Measurements from ENCODE around the gene TNFRSF18. TPM values are rescaled to one million over a fixed set of nuclear protein-coding genes. Genes with fewer than 3 reads are reported as not detected.
"Not testable (repeated sequence)": the region's sequence is repeated elsewhere in the genome, so short reads cannot be mapped to it uniquely, and the experiment has no call there.

The TNFRSF18 gene
- total RNA-seq, 1 donor from 2014 or later = 16.3 TPM

DNA sequence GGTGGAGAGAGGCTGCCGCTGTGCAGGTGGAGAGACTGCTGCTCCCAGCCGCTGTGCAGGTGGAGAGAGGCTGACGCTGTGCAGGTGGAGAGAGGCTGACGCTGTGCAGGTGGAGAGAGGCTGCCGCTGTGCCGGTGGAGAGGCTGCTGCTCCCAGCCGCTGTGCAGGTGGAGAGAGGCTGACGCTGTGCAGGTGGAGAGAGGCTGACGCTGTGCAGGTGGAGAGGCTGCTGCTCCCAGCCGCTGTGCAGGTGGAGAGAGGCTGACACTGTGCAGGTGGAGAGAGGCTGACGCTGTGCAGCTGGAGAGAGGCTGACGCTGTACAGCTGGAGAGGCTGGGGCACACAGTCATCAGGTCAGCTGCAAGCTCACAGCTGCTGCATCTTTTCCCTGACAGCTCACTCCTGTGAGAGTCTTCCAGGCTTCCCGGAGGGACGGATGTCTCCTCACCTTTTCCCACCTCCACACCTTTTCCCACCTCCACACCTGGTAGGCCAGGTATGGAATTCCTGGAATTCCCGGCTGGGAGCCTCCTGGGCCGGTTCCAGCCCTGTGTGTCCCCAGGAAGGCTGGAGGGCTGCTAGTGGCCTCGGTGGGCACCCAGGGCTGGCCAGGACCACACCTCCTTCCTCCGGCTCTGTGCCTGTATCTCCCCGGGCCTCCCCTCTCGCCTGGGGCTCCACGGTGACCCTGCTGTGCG, 30.2 kb downstream of the TNFRSF18 start:
- ATAC-seq = not testable (repeated sequence)

DNA sequence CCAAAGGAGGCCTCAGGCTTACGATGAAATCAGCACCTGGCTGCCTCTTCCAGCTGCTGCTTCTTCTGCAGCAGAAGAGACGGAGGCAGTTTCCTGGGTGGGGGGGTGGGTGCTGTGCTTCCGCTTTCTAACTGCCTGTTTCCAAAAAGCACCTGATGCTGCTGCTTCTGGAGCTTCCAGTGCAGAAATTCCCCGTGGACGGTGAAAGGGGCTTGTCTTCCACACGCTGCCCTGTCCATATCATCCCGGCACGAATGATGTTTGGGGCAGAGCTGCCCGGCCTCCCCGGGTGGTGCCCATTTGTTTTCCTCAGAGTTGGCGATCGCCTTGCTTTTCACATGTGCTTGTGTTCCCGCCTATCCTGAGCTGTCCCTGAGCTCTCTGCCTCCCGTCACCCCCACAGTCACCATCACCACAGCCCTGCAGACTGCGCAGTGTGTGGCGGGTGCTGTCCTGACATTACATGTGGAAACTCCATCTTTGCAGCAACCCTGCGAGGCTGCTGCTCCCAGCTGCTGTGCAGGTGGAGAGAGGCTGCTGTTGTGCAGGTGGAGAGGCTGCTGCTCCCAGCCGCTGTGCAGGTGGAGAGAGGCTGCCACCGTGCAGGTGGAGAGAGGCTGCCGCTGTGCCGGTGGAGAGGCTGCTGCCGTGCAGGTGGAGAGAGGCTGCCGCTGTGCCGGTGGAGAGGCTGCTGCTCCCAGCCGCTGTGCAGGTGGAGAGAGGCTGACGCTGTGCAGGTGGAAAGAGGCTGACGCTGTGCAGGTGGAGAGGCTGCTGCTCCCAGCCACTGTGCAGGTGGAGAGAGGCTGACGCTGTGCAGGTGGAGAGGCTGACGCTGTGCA, 30.9 kb downstream of the TNFRSF18 start:
- ATAC-seq = no peak

DNA sequence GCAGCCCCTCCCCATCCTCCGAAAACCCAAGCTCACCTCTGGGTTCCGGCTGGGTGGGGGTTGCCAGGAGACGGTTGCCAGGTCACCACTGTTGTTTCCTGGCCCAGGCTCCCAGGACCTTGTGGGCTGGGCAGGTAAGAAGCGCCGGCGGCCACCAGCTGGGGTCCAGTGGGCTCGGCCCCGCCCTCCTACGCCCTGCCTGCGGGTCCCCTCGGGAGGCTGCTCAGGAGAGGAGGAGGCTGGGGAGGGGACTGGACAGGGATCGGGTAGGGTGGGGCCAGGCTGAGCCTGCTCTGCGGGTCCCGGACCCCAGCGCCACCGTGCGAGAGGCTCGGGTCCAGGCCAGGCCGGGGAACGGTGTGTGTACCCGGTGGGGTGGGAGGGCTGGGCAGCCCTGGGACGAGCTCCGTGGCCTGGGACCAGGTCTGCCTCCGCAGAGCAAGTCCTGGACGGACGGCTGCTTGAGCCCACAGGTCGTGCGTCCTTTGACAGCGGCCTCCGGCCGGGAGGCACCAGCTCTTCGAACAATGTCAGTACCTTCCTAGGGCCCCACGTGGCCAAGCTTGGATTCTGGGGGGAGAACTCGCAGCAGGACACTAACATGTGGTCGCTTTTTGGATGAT, 32.5 kb downstream of the TNFRSF18 start, which contains the start of gene TTLL10:
Gene TTLL10, plus strand, starts transcription at position 88 of the 623 bp plus-strand sequence. CDS start 5,336 bp downstream, outside the sequence.
- ATAC-seq = no peak

DNA sequence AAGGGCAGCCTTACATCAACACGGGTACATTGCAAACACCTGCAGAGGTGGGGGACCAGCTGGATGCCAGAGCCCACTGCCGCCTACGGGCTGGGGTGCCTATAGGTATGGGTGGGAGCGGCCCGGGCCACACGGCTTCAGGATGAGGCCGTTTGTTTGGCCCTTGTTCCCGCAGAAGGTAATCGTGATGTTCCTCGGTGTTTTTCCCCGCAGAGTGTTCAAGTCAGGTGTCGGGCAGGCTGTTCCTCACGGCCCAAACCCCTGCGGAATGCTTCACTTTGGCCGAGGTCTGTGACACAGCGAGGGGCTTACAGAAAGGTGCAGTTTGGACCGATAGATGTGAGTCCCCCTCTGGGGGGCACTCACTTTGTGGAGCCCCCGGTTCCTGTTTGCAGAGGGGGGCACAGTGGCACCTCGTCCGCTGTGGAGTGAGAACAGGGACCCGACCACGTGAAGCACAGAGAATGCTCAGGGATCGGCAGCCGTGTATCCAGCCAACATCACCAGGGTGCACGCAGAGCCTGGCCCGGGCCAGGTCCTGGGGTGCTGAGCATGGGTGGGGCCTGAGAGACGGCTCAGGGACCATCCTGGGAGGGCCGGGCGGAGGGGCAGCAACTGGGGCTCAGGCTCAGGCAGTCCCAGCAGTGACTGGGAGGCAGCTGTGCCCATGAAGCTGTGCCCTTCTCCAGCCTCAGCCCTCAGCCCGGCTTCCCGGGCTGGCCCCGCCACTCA, 33.2 kb downstream of the TNFRSF18 start:
- no peak for ATAC-seq

DNA sequence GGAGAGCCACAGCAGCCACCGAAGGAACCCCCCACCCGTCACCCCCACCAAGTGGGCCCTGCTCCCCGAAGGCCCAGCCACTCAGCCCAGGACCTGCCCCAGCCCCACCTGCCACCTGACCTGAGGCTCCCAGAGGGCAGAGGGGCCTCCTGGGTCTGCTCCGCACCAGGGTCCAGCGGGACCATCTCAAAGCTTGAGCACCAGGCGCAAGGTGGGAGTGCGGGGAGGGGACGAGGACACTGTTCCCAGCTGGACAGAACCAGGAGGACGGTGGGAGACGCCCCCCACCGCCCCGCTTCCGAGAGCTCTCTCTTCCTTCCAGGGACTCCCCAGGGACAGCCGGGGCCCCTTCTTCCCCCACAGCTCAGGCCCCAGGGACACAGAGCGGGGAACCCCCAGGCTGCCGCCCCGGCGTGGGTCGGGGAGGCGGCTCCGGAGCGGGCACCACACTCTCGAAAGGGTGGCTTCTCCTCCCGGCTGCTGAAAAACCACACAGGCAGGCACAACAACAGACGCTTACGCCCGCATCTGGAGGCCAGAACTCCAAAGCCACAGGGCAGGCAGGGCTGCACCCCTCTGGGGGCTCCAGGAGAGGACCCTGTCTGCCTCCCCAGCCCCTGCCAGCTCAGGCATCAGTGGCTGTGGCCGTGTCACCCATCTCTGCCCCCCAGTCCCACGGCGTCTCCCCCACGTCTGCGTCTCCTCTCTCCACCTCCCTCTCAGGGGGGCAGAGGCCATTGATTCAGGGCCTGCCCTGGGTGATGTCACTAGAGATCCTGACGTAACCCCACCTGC, 34.6 kb downstream of the TNFRSF18 start:
- peak; percentile 3 for ATAC-seq

DNA sequence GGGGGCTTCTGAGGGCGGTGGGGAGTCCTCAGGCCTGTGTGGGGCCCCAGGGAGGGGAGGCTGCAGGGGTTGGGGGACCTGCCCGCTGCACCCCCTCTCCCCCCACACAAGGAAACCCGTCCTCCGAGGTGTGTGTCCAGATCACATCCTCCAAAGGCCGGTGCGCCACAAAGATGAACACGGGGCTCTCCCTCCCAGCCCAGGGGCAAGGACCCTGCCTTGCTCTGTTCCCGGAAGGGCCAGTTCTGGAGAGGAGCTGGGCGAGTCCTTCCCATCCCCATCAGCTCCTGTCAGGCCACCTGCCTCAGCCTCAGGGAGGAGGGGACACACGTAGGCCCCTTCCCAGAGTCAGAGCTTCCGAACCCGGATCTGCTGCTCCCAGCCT, 35.2 kb downstream of the TNFRSF18 start:
- no peak for ATAC-seq

DNA sequence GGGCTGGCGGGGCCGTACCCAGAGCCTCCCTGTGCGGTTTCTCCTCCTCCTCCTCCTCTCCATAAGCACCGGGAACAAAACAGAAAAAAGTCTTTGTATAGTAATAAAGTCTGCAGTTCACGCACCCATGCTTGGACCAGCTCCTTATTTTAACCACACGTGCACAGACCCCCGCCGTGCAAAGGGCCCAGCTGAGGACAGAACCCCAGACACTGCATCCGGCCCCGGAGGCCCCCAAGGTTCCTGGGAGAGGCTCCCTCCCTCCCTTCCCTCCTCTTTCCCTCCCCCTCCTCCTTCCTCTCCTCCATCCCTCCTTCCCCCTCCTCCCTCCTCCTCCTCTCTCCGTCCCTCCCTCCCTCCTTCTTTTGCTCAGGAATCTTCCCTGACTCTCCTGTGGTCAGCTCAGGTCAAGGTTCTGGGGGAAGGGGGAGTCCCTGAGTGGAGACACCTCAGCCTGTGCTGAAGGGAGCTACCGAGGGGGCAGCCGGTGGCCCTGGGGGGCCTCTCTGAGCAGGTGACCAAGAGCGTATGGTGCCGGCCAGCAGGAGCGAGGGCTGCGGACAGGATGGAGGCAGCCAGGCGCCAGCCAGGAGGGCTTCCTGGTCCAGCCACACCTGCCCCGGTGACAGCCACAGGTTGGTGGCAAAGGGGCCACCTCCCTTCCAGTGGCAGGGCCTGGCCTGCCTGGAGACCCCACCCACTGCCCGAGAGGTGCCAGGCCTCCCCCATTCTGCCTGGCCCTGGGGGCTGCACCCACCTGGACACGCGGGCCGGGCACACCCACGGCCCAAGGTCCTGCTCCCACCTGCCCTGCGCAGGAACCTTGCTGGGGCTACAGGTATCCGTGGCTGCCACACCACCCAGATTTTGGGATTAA, 35.9 kb downstream of the TNFRSF18 start:
- ATAC-seq = no peak

DNA sequence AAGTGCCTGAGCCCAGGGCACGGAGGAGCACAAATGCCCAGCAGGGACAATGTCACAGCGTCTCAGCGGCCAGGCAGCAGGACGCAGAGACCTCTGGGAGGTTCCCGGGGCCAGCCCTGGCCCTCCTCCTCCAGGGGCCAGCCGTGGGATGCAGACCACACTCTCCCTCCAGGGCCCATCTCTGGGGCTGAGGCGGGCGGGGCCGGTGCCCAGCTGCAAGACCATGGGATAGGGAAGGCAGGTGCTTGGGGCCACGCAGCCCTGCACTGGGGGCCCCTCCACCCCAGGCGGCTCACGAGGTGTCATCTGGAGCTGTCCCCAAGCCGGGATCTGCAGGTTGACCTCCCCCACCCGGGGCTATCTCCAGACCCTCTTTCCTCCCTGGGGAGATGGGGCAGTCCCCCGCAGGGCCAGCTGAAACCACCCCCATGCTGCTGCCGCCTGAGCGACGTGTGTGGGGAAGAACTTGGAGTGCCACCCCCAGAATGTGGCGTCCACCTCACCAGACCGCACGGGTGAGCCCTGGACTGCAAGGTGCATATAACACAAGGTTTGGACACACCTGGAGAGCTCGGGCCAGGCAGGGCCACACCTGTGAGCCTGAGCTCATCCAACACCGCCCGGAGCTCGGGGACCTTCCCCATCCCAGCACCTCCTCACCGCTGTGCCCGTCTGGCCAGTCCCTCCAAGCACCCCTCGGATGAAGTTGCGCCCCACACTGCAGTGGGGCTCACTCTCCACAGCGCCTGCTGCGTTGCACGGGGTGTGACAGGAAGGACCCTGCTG, 36.8 kb downstream of the TNFRSF18 start:
- no peak for ATAC-seq

DNA sequence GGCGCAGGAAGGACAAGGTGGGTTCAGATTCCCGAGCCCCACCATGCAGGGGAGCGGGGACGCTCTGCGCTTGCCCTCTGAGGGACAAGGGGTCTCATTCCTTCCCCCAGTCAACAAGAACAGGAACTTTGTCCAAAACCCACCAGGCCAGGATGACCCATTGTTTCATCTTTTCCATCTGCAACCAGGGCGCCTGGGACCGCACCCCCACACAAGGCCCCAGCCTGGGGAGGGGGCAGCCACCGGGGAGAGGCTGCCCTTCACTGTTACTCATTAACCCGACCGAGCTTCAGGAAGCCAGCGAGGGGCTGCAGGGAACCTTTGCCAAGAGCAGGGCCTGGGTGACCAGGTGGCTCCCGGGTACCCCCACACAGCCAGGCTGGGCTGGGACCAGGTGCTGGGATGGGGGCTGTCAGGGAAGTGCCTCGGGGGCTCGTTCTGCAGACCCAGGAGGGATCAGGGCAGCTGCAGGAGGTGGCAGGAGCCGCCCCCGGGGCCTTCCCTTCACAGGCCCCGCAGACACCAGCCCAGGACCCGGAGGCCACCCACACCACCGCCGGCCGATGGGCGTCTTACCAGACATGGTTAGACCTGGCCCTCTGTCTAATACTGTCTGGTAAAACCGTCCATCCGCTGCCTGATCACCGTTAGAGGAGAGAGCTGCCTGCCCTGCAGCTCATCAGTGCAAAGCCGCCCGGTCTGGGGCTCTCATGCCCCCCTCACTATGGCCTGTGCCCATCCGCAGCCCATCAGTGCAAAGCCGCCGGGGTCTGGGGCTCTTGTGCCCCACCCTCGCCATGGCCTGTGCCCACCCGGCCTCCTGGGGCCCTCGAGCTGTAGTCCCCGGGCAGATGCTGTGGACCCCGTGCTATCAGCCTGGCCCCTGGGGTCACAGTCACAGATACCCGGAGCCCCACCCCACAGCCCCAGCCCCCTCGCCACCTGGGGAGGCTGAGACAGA, 37.7 kb downstream of the TNFRSF18 start:
- no peak for ATAC-seq

DNA sequence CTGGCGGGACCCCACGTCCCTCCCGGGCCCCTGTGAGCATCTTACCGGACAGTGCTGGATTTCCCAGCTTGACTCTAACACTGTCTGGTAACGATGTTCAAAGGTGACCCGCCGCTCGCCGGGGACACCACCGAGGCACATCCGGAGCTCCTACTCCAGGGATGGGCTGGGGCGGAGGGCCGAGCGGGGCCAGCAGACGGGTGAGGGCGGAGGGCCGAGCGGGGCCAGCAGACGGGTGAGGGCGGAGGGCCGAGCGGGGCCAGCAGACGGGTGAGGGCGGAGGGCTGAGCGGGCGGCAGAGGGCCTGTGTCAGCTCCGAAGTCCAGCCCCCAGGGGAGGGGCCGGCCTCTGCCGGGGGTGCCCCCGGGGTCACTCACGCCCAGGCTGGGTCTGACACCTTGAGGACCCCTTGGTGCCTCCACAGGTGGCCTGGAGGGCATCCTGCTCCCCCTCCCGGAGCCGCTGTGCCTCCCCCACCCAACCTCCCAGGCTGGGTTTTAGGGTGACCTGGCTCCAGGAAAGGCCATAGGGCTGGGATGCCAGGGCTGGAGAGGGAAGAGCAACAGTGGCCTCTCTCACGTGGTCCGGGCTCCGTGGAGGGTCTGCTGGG, 38.4 kb downstream of the TNFRSF18 start:
- no peak for ATAC-seq

DNA sequence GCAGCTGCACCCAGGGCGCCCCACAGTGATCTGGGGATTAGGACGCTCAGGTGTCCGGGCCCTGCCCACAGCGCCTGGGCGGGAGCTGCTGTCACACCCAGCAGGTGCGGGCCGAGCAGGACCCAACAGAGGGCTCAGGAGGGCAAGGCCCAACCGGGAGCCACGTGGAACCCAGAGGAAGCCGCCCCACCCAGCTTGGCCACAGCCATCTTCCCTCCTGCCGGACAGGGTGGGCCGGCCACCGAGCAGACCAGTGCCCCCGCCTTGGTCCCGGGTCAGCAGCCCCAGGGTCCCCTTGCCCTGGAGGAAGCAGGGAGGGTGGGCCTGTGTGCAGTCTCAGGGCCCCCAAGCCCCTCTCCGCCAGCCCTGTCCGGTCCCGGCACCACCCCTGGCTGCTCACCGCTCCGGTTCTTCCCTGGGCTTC, 39.0 kb downstream of the TNFRSF18 start:
- no peak for ATAC-seq

DNA sequence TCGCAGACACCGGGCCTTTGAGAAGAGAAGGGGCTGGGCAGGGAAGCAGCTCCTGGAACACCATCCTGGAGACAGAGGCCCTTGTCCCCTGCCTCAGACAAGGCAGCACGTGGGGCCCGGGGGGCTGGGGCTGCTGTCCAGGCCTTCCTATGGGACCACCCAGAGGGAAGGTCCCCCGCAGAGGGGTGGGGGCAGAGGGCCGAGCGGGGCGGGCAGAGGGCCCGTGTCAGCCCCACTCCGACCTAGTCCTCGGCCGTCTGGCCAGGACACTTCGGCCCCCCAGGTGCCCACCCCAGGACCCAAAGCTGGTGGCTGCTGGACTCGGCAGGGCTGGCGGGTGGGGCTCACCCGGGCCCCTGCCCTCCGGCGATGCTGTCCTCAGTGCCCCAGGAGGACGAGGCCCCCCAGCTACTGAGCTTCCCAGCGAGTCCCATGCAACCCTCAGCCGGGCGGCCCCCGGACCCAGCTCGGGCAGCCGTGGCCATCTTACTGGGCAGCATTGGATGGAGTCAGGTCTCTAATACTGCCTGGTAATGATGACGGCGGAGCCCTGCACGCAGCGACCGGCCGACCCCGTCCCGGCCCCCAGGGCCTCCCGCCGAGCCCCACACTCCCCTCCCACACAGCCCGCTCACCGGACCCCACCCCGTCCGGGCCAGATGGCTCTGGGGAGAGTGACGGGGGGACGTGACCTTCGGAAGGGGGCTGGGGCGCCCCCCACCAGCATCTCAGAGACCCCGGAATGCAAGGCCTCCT, 39.6 kb downstream of the TNFRSF18 start:
- ATAC-seq = no peak

DNA sequence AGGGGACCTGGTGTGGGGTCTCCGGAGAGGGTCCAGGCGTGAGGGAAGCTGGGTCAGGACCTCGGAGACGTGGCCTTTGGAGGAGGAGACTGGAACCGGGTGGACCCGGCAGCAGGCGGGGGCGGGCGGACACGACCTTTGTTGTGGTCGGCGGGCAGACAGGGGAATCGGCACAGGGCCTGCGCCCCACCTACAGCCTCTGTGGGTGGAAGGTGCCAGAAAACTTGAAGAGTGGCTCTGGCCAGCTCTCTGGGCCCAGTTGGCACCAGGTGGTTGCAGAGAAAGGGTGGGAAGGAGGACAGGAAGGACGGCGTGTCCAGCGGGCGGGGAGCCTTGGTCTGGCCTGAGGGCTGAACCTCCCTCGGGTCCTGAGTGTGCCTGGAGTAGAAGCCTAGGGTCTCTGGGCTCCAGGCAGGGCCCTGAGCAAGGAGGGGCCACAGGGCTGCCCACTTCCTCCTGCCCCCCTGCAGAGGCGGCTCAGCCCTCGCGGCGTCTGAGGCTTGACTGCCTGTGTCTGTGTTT, 40.4 kb downstream of the TNFRSF18 start:
- no peak for ATAC-seq

DNA sequence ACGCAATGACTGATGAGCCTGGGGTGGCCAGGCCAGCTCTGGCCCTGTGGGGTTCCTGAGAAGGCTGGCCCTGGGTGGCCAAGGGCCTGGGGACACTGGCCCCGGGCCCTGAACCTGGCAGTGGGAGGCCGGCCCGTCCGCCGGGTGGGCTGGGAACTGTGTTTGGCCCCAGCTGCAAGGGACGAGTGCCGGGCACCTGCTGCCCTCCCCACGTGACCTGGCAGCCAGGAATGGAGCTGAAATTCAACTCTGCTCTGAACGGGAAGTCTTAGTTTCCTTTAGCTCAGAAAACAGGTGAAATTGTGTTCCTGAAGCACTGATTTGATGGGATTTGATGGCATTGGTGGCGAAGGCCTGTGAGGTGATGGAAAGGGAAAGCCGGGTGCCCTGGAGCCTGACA, 40.9 kb downstream of the TNFRSF18 start:
- no peak for ATAC-seq

DNA sequence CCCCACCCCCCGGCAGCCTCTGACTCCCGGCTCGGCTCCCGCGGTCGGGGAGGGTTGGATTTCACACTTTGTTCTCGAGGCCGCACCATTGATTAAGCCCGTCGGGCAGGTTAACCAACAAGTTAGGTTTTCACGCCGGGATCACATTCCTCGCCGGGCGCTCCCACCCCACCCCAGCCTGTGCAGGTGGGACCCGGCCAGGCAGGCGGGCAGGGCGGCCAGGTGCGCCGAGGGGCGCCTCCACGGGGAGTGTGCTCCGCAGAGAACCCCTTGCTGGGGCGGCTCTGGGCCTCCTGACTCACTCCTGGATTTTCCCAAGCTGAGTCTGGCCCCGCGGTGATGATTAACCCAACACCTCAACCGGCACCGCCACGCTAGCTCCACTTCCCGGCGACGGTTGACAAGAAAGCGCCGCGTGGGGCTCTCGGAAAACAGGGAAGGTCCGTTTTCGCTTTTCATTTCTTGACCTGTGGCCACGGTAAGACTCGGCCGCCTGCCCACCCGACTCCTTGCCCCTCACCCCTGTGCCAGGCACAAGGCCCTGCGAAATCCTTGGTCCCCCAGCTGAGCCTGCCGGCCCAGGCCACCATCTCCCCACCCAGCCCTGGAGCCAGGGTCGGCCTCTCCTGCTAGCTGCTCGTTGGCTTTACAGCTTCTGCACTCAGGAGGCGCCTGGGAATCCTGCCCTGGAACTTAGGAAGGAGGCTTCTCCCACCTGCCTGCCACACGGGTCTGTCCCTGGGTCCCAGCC, 41.5 kb downstream of the TNFRSF18 start:
- peak; percentile 65 for ATAC-seq

DNA sequence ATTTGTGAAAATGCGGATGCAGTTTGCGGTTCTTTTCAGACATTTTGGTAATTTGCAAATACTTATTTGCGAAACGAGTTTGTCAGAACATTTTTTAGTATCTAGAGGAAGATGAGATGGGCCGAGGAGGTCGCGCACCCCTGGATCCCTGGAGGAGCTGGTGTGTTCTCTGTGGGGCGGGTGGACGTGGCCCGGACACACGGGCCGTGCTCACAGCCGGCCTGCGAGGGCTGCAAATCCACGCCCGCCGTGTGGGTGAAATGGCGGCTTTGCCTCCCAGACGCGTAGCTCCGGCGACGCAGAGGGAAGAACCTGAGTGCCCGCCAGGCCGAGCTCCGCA, 42.1 kb downstream of the TNFRSF18 start:
- no peak for ATAC-seq
